IMR-90 (cell line): Measurements from ENCODE around the gene PAX8. TPM values are rescaled to one million over a fixed set of nuclear protein-coding genes. Genes with fewer than 3 reads are reported as not detected.

Experiments used
- ATAC-seq: fragments of 200-7000 bp; cut with Tn5 transposase; 2 replicates; pipeline ENCODE4 v1.9.1; 2020; ENCODE audit warnings: low read depth, mild to moderate bottlenecking, moderate library complexity
- BruUV-seq: library from RNA; stranded (reverse); fragments of 400-500 nt; replicated peaks from 2 replicates; lab custom pipeline; 2021; lab: Mats Ljungman, UMichigan
- CTCF ChIA-PET: fragments of 300-600 bp; formaldehyde crosslinking; extraction: SDS; loops from one replicate; lab custom pipeline; 2021; ENCODE audit warnings: antibody characterized with exemption; lab: Yijun Ruan, JAX
- POLR2A ChIA-PET: fragments of 300-600 bp; sonication (Branson Sonifier 250); formaldehyde crosslinking; loops from one replicate; lab custom pipeline; 2022; ENCODE audit warnings: antibody characterized with exemption; ENCODE audit not compliant: unreplicated experiment; lab: Charles Lee
- DNase-seq: peaks from one replicate; pipeline ENCODE4 v3.0.0; 2013
- H2AFZ ChIP-seq: replicated peaks from 2 replicates; pipeline ENCODE3; 2013; ENCODE audit warnings: low read length, mild to moderate bottlenecking; ENCODE audit not compliant: poor library complexity
- H2AK5ac ChIP-seq: 2 replicates; pipeline ENCODE4 v1.6.1; 2013; ENCODE audit warnings: low read depth, low read length, inconsistent platforms
- H2AK9ac ChIP-seq: replicated peaks from 2 replicates; pipeline ENCODE3; 2013; ENCODE audit warnings: mild to moderate bottlenecking, low read depth, low read length, moderate library complexity; ENCODE audit not compliant: poor library complexity
- H2BK120ac ChIP-seq: 2 replicates; pipeline ENCODE4 v1.6.1; 2013; ENCODE audit warnings: low read depth, low read length, inconsistent platforms
- H2BK15ac ChIP-seq: 3 replicates; pipeline ENCODE4 v1.6.1; 2013; ENCODE audit warnings: low read depth, low read length, inconsistent platforms
- H2BK20ac ChIP-seq: 2 replicates; pipeline ENCODE4 v1.6.1; 2013; ENCODE audit warnings: low read depth, mild to moderate bottlenecking, inconsistent platforms, low read length, moderate library complexity
- H2BK5ac ChIP-seq: 2 replicates; pipeline ENCODE4 v1.6.1; 2013; ENCODE audit warnings: mild to moderate bottlenecking, low read depth, low read length, inconsistent platforms; ENCODE audit not compliant: poor library complexity, severe bottlenecking
- H3K14ac ChIP-seq: replicated peaks from 2 replicates; pipeline ENCODE4 v1.6.1; 2013; ENCODE audit warnings: low read depth, low read length, inconsistent platforms
- H3K18ac ChIP-seq: 2 replicates; pipeline ENCODE4 v1.6.1; 2013; ENCODE audit warnings: low read depth, low read length, control low read depth
- H3K23ac ChIP-seq: 2 replicates; pipeline ENCODE4 v1.6.1; 2013; ENCODE audit warnings: low read depth, low read length, inconsistent platforms
- H3K27ac ChIP-seq: 2 replicates; pipeline ENCODE4 v1.5.1; 2013; ENCODE audit warnings: mild to moderate bottlenecking, control low read depth, low read length; ENCODE audit not compliant: insufficient read depth
- H3K27me3 ChIP-seq: 2 replicates; pipeline ENCODE4 v1.6.1; 2013; ENCODE audit warnings: low read length; ENCODE audit not compliant: control insufficient read depth, insufficient read depth
- H3K36me3 ChIP-seq: 2 replicates; pipeline ENCODE4 v1.6.1; 2013; ENCODE audit warnings: low read length, mixed read lengths; ENCODE audit not compliant: control insufficient read depth, insufficient read depth
- H3K4ac ChIP-seq: 2 replicates; pipeline ENCODE4 v1.6.1; 2013; ENCODE audit warnings: low read depth, low read length, inconsistent platforms
- H3K4me1 ChIP-seq: 2 replicates; pipeline ENCODE4 v1.6.1; 2013; ENCODE audit warnings: low read length, mixed read lengths; ENCODE audit not compliant: control insufficient read depth, insufficient read depth
- H3K4me2 ChIP-seq: 2 replicates; pipeline ENCODE4 v1.6.1; 2013; ENCODE audit warnings: low read depth, mild to moderate bottlenecking, control low read depth, low read length, moderate library complexity
- H3K4me3 ChIP-seq: 2 replicates; pipeline ENCODE4 v1.5.1; 2013; ENCODE audit warnings: low read depth, mild to moderate bottlenecking, control low read depth, low read length, moderate library complexity; ENCODE audit not compliant: insufficient read depth
- H3K56ac ChIP-seq: 2 replicates; pipeline ENCODE4 v1.6.1; 2013; ENCODE audit warnings: low read length, inconsistent platforms; ENCODE audit not compliant: insufficient read depth; ENCODE audit errors: extremely low read depth
- H3K79me1 ChIP-seq, 2 experiments: 2 replicates each; pipeline ENCODE4 v1.6.1; 2013; ENCODE audit warnings: low read length in 2 of 2, inconsistent platforms in 1 of 2, low read depth in 1 of 2
- H3K9ac ChIP-seq: 2 replicates; pipeline ENCODE4 v1.6.1; 2013; ENCODE audit warnings: low read depth, low read length, control low read depth
- H3K9me1 ChIP-seq: 2 replicates; pipeline ENCODE4 v1.6.1; 2013; ENCODE audit warnings: low read length, inconsistent platforms; ENCODE audit not compliant: insufficient read depth
- H3K9me3 ChIP-seq: 2 replicates; pipeline ENCODE4 v1.6.1; 2013; ENCODE audit warnings: low read length; ENCODE audit not compliant: control insufficient read depth, insufficient read depth
- H4K20me1 ChIP-seq: 2 replicates; pipeline ENCODE4 v1.6.1; 2013; ENCODE audit warnings: low read length, inconsistent platforms; ENCODE audit not compliant: insufficient read depth
- H4K5ac ChIP-seq: 2 replicates; pipeline ENCODE4 v1.6.1; 2013; ENCODE audit warnings: mild to moderate bottlenecking, low read depth, low read length, control low read depth
- H4K8ac ChIP-seq, 2 experiments: 2 replicates each; pipeline ENCODE4 v1.6.1; 2013; ENCODE audit warnings: low read depth in 2 of 2, low read length in 2 of 2, control low read depth in 1 of 2, inconsistent platforms in 1 of 2
- H4K91ac ChIP-seq: 2 replicates; pipeline ENCODE4 v1.6.1; 2013; ENCODE audit warnings: low read depth, low read length, inconsistent platforms; ENCODE audit not compliant: insufficient read depth
- BHLHE40 ChIP-seq: fragments of 150-350 bp; IDR thresholded peaks from 2 replicates; pipeline ENCODE4 v1.6.1; 2016; ENCODE audit warnings: mild to moderate bottlenecking, low read depth, low read length
- CEBPB ChIP-seq: IDR thresholded peaks from 2 replicates; pipeline ENCODE4 v1.6.1; 2012; ENCODE audit warnings: low read depth, low read length, improper control_type of control experiment
- CHD1 ChIP-seq: IDR thresholded peaks from 2 replicates; pipeline ENCODE4 v1.6.1; 2012; ENCODE audit warnings: low read depth, low read length, improper control_type of control experiment
- FOS ChIP-seq: fragments of 150-350 bp; IDR thresholded peaks from 2 replicates; pipeline ENCODE4 v1.6.1; 2016; ENCODE audit warnings: low read depth, low read length
- MAFK ChIP-seq: IDR thresholded peaks from 2 replicates; pipeline ENCODE4 v1.6.1; 2012; ENCODE audit warnings: low read depth, low read length, improper control_type of control experiment
- RAD21 ChIP-seq: IDR thresholded peaks from 2 replicates; pipeline ENCODE4 v1.6.1; 2012; ENCODE audit warnings: low read length, improper control_type of control experiment
- WGBS, 2 experiments: methylation state at CpG; one replicate each; pipeline versions ENCODE4 v1.1.5 to v1.1.7; 2013; ENCODE audit warnings: missing lambda C conversion rate in 2 of 2; ENCODE audit not compliant: insufficient read length in 1 of 2; ENCODE audit errors: extremely low coverage in 2 of 2; 5-methylcytosine and 5-hydroxymethylcytosine counted together
- dilution Hi-C: fragments of 300-500 bp; cut with HindIII; formaldehyde crosslinking; loops from one replicate; pipeline ENCODE4 v1.14.3; 2018; ENCODE audit warnings: low sequenced_read_pairs; ENCODE audit not compliant: unreplicated experiment
- in situ Hi-C: fragments of 300-500 bp; cut with MboI; formaldehyde crosslinking; loops from 3 replicates; pipeline ENCODE4 v1.14.3; 2019; ENCODE audit warnings: low sequenced_read_pairs, inconsistent platforms, mixed read lengths
- intact Hi-C: fragments of 100-400 bp; cut with micrococcal nuclease; formaldehyde crosslinking; loops from 2 replicates; pipeline ENCODE4 v1.10.0; 2022
- polyA plus RNA-seq, 3 experiments: library from polyadenylated mRNA; depleted of rRNA; stranded (reverse); fragments of >200 nt; gene quantifications; 2 replicates each; pipeline ENCODE4 v1.2.3, GENCODE V29; 2012; ENCODE audit warnings: low replicate concordance in 1 of 3
- total RNA-seq: library from RNA; depleted of rRNA; stranded (reverse); fragments of >200 nt; gene quantifications from 2 replicates; pipeline ENCODE4 v1.2.3, GENCODE V29; 2012
- TF ChIP-seq, protein P1 (sequence below): fragments of 150-350 bp; IDR thresholded peaks from 2 replicates; pipeline ENCODE4 v1.6.1; 2016; ENCODE audit warnings: low read depth, mild to moderate bottlenecking, low read length, moderate library complexity, borderline replicate concordance
- TF ChIP-seq, protein P2 (sequence below): conservative IDR thresholded peaks from 2 replicates; pipeline ENCODE4 v1.5.1; 2012; ENCODE audit warnings: mild to moderate bottlenecking, low read depth, low read length, improper control_type of control experiment

Gene PAX8
- total and polyA plus RNA-seq, 2 of the 4 experiments (the other 2 are of a cell fraction): 0.18 to 1.5 TPM

DNA sequence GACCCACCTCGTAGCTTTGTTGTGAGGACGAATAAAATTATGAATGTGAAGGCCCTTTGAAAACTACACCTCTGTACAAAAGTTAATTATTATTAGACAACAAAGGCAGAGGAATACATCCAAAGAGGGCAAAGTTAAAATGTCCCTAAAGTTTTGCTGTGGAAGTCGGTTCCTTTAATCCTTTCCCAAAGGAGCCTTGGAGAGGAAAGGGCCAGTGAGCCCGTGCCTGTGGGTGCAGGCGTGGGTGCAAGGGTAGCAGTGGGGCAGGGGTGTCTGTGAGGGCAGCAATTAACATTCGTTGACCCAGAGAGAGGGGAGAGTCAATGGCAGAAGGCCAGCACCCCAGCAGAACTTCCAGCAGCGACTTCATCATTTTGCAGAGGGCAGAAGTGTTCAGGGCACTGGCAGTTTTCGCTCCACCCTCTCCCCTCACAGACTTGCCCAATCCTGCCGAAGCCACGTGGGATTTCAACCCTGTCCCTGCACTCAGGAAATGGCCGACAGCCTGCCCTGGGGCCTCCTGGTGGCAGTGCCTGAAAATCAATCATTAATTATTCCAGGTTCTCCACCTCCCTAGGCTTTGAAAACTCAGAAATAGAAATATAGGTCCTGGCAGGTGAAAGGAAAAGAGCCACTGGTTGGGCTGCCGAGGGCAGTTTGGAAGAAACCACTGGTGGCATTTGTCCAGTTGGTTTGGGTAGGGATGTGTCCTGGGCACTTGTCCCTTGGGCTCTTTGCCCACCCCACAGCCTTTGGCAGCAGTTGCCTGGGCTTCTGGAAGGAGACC, 4.2 kb upstream of the PAX8 start:
- BruUV-seq: no TSS peak
- dilution Hi-C loops: no loop called here

More for the DNA sequence above, 4.2 kb upstream of the PAX8 start:
- Histone ChIP-seq H3K79me1 (no peaks in the 10 kb centered on the region), H3K23ac (peak overlapping the region; percentile 64; the same call in 1 of the 2 replicates), H4K5ac (peak overlapping the region; percentile 35; the same call in 1 of the 2 replicates), H3K27ac (no peak overlapping the region), H4K8ac (peak overlapping the region; percentile 93 to 97; a peak in 3 of 4 replicates), H2BK15ac (peak overlapping the region; percentile 12; the same call in 2 of the 3 replicates), H4K20me1 (no peaks in the 10 kb centered on the region), H3K14ac (peak overlapping the region; percentile 46; the same call in 1 of the 2 replicates), H3K4ac (peak overlapping the region; percentile 84), H3K4me1 (peaks cover 19% of the 10 kb centered on the region), H3K36me3 (no peaks in the 10 kb centered on the region), H3K9me1 (peaks cover 12% of the 10 kb centered on the region), H3K9me3 (no peaks in the 10 kb centered on the region; the same call in 1 of the 2 replicates), H2AK9ac (peak overlapping the region; percentile 96), H2AK5ac (peak overlapping the region; percentile 89), H2AFZ (peak overlapping the region; percentile 77), H3K4me3 (no peak overlapping the region), H4K91ac (peak overlapping the region; percentile 85), H3K9ac (no peak overlapping the region), H3K56ac (0 out of 2 replicates have a peak overlapping the region, but pooled peaks have one; percentile 26), H3K27me3 (peaks cover 14% of the 10 kb centered on the region), H2BK20ac (peak overlapping the region; percentile 94), H2BK120ac (peak overlapping the region; percentile 84), H2BK5ac (peak overlapping the region; percentile 61), H3K18ac (peak overlapping the region; percentile 63; the same call in 1 of the 2 replicates), H3K4me2 (no peak overlapping the region)
- no peak for ATAC-seq
- in situ Hi-C loops (no loop called here), intact Hi-C loops (loop anchor here (2.0 kb wide), 1 partner anchor 72 kb away; no protein-coding TSS in a partner anchor)
- DNase-seq: peak; percentile 4
- POLR2A ChIA-PET: no interaction called here
- 47% methylated on average over 3 of the region's 12 CpGs; no CpG with 5 or more reads in 1 of the 2 experiments for WGBS, 2 experiments
- CTCF ChIA-PET: interaction anchor here (1.2 kb wide), 1 partner anchor 13 kb away, joined by 3 read pairs; no protein-coding TSS in a partner anchor
- TF ChIP-seq, protein P1, sequence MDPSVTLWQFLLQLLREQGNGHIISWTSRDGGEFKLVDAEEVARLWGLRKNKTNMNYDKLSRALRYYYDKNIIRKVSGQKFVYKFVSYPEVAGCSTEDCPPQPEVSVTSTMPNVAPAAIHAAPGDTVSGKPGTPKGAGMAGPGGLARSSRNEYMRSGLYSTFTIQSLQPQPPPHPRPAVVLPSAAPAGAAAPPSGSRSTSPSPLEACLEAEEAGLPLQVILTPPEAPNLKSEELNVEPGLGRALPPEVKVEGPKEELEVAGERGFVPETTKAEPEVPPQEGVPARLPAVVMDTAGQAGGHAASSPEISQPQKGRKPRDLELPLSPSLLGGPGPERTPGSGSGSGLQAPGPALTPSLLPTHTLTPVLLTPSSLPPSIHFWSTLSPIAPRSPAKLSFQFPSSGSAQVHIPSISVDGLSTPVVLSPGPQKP: no peak
- no peak for TF ChIP-seq BHLHE40
- no peak for TF ChIP-seq CHD1
- TF ChIP-seq CEBPB: peak; percentile 33; the same call in 1 of the 2 replicates
- TF ChIP-seq MAFK: no peak
- no peak for TF ChIP-seq FOS
- no peak for TF ChIP-seq RAD21
- TF ChIP-seq, protein P2, sequence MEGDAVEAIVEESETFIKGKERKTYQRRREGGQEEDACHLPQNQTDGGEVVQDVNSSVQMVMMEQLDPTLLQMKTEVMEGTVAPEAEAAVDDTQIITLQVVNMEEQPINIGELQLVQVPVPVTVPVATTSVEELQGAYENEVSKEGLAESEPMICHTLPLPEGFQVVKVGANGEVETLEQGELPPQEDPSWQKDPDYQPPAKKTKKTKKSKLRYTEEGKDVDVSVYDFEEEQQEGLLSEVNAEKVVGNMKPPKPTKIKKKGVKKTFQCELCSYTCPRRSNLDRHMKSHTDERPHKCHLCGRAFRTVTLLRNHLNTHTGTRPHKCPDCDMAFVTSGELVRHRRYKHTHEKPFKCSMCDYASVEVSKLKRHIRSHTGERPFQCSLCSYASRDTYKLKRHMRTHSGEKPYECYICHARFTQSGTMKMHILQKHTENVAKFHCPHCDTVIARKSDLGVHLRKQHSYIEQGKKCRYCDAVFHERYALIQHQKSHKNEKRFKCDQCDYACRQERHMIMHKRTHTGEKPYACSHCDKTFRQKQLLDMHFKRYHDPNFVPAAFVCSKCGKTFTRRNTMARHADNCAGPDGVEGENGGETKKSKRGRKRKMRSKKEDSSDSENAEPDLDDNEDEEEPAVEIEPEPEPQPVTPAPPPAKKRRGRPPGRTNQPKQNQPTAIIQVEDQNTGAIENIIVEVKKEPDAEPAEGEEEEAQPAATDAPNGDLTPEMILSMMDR: 0 out of 2 replicates have a peak, but pooled peaks have one; percentile 6
